GM04503 (cell line): ENCODE measurements around the gene TSPAN11.
"Not testable (repeated sequence)": the region's sequence is repeated elsewhere in the genome, so short reads cannot be mapped to it uniquely, and the experiment has no call there.

Experiments used
- DNase-seq: peaks from one replicate; pipeline ENCODE4 v3.0.0-alpha.2; 2012; ENCODE audit warnings: low read depth

The TSPAN11 gene

GRCh38 chr12:31002999-31003398 is 76.5 kb downstream of the TSPAN11 start:
- DNase-seq = peak; percentile 39

- no peak for DNase-seq
These were observed 77.5 kb downstream of the TSPAN11 start for GRCh38 chr12:31003861-31004640.

GRCh38 chr12:31004666-31005065 is 78.1 kb downstream of the TSPAN11 start:
- DNase-seq = no peak

- no peak for DNase-seq
These were observed 78.9 kb downstream of the TSPAN11 start for GRCh38 chr12:31005256-31005943.

GRCh38 chr12:31005944-31006361 is 79.4 kb downstream of the TSPAN11 start:
- DNase-seq = peak; percentile 81

- no peak for DNase-seq
These were observed 80.0 kb downstream of the TSPAN11 start for GRCh38 chr12:31006416-31007152.

GRCh38 chr12:31007153-31007495 is 80.6 kb downstream of the TSPAN11 start:
- DNase-seq = no peak

GRCh38 chr12:31007636-31008175 is 81.2 kb downstream of the TSPAN11 start:
- no peak for DNase-seq

GRCh38 chr12:31008241-31008761 is 81.8 kb downstream of the TSPAN11 start:
- no peak for DNase-seq

GRCh38 chr12:31008961-31009840 is 82.7 kb downstream of the TSPAN11 start:
- DNase-seq = no peak

GRCh38 chr12:31009976-31010375 is 83.4 kb downstream of the TSPAN11 start:
- DNase-seq = no peak

GRCh38 chr12:31011336-31011735 is 84.8 kb downstream of the TSPAN11 start:
- no peak for DNase-seq

- no peak for DNase-seq
These were observed 85.4 kb downstream of the TSPAN11 start for GRCh38 chr12:31011746-31012566.

- not testable (repeated sequence) for DNase-seq
These were observed 86.0 kb downstream of the TSPAN11 start for GRCh38 chr12:31012567-31012891.

- DNase-seq = no peak
These were observed 88.7 kb downstream of the TSPAN11 start for GRCh38 chr12:31015215-31015614.

GRCh38 chr12:31016057-31016456 is 89.5 kb downstream of the TSPAN11 start:
- DNase-seq = no peak

- DNase-seq = no peak
These were observed 91.0 kb downstream of the TSPAN11 start for GRCh38 chr12:31017535-31017934.

- DNase-seq = no peak
These were observed 91.7 kb downstream of the TSPAN11 start for GRCh38 chr12:31018106-31018789.

GRCh38 chr12:31018790-31019505 is 92.4 kb downstream of the TSPAN11 start:
- no peak for DNase-seq
